ENCODE results near the gene PLEKHA1.

The PLEKHA1 gene

DNA sequence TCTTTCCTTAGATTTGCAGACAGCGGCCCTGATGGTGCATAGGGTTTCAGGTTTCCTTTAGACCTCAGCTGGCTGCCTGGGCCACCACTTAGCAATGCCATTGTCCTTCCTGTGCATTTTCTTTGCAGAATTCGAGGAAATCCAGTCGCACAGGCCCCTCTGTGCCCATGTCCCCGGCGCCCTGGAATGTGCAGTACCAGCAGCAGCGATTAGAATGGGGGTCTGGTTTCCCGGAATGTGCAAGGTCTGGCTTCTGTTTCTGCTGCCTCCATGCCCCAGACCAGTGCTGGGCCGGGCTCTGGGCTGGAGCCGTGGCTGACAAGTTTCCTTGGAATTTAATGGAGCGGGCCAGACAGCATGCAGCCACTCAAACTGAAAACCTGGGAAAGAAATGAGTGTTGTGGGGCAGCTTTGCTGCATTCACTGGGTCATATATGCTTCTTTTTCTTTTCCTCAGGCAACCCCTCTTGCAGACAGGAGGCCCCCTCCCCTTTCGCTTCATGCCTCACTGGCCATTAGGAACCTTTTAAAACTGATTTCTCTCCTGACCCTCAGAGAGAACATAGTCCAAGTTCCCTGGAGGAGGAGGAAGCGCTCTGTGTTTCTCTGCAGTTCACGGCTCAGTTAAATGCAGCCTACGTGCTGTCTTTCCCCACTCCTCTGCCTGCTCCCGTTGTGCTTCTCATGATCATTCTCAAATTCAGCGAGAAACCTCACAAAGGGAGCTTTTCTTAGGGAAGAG, 101.3 kb downstream of the PLEKHA1 start:
- no peak for DNase-seq (ENCODE audit: low read depth in 3 of 3, low spot score in 1 of 3)

GRCh38 chr10:122476333-122476695, 101.8 kb downstream of the PLEKHA1 start:
- no peak for DNase-seq (ENCODE audit: low read depth in 3 of 3, low spot score in 1 of 3)

DNA sequence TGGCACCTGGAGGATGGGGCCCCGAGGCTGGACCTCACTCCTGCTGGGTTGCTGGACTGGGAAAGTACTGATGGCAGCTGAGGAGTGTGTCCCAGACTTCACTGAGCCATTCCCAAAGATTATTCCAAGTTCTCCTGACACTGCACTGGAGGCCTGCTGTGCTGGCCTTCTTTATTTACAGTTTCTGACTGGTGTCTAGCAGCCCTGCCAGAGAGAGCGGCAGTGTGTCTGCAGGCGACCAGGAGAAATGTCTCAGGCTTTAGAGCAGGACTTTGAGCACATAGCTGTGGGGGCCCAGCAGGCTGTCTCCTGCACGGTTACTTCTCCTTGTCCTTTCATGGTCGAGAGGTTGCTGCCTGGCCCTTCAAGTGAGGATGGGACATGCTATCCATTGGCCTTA, 102.9 kb downstream of the PLEKHA1 start:
- DNase-seq (ENCODE audit: low read depth in 3 of 3, low spot score in 1 of 3): no peak

- DNase-seq (ENCODE audit: low read depth in 3 of 3, low spot score in 1 of 3): no peak
Measured at GRCh38 chr10:122478971-122479370, 104.5 kb downstream of the PLEKHA1 start.

GRCh38 chr10:122480146-122480833, 105.8 kb downstream of the PLEKHA1 start:
- no peak for DNase-seq (ENCODE audit: low read depth in 3 of 3, low spot score in 1 of 3)

DNA sequence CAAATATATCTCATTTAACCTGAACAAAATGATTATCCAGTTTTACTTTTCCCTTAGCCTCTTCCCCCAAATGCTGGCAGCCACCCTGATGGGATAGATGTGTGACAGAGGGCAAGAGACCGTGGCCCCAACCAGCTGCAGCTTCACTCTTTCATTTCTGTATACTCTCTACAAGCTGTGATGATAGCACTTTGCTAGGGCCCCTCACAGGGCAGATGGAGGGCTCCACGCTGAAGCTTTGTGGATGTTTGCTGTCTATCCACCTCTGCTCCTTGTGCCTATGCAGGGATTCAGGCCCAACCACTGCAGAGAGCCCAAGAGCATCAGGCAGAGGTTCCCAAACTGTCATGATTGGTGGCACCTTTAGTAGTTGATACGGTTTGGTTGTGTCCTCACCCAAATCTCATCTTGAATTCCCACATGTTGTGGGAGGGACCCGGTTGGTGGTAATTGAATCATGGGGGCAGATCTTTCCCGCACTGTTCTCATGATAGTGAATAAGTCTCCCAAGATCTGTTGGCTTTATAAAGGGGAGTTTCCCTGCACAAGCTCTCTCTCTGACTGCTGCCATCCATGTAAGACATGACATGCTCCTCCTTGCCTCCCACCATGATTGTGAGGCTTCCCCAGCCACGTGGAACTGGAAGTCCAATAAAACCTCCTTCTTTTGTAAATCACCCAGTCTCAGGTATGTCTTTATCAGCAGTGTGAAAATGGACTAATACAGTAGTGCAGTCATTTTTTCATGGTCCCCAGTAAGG, 107.0 kb downstream of the PLEKHA1 start:
- no peak for DNase-seq (ENCODE audit: low read depth in 3 of 3, low spot score in 1 of 3)
